Prostate gland (tissue), 2 donors: Measurements from ENCODE around the gene SMARCA2.

Experiments
- POLR2AphosphoS5 ChIP-seq: sonication (generic); formaldehyde crosslinking; IDR thresholded peaks from one replicate; pipeline ENCODE4 v1.6.1; 2017; ENCODE audit warnings: antibody characterized with exemption
- TF ChIP-seq, protein P1 (sequence below), 4 experiments: fragments of 200-600 bp in 2 of 4; fragments of 450-650 bp in 2 of 4; sonication (generic) in 2 of 4; IDR thresholded peaks; 1 replicate in 3 of 4; 2 replicates in 1 of 4; pipeline ENCODE4 v1.5.1; 2016 to 2019; ENCODE audit warnings: antibody characterized with exemption in 4 of 4, mild to moderate bottlenecking in 2 of 4, moderate library complexity in 2 of 4

DNA sequence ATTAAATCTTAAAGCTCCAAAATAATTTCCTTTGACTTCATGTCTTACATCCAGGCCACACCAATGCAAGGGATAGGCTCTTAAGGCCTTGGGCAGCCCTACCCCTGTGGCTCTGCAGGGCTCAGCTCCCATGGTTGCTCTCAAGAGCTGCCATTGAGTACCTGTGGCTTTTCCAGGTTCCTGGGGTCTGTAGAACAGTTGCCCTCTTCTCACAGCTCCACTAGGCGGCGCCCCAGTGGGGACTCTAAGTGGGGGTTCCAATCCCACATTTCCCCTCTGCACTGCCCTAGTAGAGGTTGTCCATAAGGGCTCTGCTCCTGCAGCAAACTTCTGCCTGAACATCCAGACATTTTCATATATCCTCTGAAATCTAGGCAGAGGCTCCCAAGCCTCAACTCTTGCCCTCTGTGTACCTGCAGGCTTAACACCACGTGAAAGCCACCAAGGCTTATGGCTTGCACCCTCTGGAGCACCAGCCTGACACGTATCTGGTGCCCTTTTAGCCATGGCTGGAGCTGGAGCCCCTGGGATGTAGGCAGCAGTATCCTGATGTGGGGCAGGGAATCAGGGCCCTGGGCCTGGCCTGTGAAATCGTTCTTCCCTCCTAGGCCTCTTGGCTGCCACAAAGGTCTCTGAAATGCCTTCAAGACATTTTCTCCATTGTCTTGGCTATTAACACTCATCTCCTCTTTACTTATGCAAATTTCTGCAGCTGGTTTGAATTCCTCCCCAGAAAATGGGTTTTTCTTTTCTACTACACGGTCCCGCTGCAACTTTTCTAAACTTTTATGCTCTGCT lies 185.1 kb downstream of the SMARCA2 start:
- TF ChIP-seq, protein P1, sequence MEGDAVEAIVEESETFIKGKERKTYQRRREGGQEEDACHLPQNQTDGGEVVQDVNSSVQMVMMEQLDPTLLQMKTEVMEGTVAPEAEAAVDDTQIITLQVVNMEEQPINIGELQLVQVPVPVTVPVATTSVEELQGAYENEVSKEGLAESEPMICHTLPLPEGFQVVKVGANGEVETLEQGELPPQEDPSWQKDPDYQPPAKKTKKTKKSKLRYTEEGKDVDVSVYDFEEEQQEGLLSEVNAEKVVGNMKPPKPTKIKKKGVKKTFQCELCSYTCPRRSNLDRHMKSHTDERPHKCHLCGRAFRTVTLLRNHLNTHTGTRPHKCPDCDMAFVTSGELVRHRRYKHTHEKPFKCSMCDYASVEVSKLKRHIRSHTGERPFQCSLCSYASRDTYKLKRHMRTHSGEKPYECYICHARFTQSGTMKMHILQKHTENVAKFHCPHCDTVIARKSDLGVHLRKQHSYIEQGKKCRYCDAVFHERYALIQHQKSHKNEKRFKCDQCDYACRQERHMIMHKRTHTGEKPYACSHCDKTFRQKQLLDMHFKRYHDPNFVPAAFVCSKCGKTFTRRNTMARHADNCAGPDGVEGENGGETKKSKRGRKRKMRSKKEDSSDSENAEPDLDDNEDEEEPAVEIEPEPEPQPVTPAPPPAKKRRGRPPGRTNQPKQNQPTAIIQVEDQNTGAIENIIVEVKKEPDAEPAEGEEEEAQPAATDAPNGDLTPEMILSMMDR (IDR thresholded peaks at IDR 0.05), result no peak
- TF ChIP-seq POLR2AphosphoS5, result no peak
